Adipocyte (in vitro differentiated cells): ENCODE results near the gene MON2.

Source experiments
- DNase-seq: peaks from one replicate; pipeline ENCODE4 v3.0.0-alpha.2; 2015; ENCODE audit warnings: low read depth
- H3K27me3 ChIP-seq: replicated peaks from 2 replicates; pipeline ENCODE4 v1.7.0; 2013; ENCODE audit warnings: mild to moderate bottlenecking, low read length, moderate library complexity; ENCODE audit not compliant: control insufficient read depth, insufficient read depth
- H3K36me3 ChIP-seq: 2 replicates; pipeline ENCODE4 v1.7.0; 2013; ENCODE audit warnings: low read length, mild to moderate bottlenecking, moderate library complexity; ENCODE audit not compliant: control insufficient read depth, insufficient read depth, severe bottlenecking
- H3K4me1 ChIP-seq: 2 replicates; pipeline ENCODE4 v1.7.0; 2013; ENCODE audit warnings: mild to moderate bottlenecking, low read length, moderate library complexity; ENCODE audit not compliant: control insufficient read depth, insufficient read depth
- H3K4me3 ChIP-seq: 2 replicates; pipeline ENCODE4 v1.7.0; 2013; ENCODE audit warnings: mild to moderate bottlenecking, low read length, moderate library complexity
- H3K9ac ChIP-seq: 2 replicates; pipeline ENCODE4 v1.7.0; 2013; ENCODE audit warnings: mild to moderate bottlenecking, low read length, moderate library complexity
- H3K9me3 ChIP-seq: 2 replicates; pipeline ENCODE4 v1.7.0; 2013; ENCODE audit warnings: mild to moderate bottlenecking, low read length, moderate library complexity; ENCODE audit not compliant: control insufficient read depth

The MON2 gene

GRCh38 chr12:62640910-62641448, 174.4 kb downstream of the MON2 start:
- H3K9me3 ChIP-seq = no peaks in the 10 kb centered on the region
- no peaks in the 10 kb centered on the region for H3K27me3 ChIP-seq
- peaks cover 19% of the 10 kb centered on the region for H3K4me1 ChIP-seq

GRCh38 chr12:62642486-62642885, 175.9 kb downstream of the MON2 start:
- DNase-seq = no peak
- H3K36me3 ChIP-seq = no peaks in the 10 kb centered on the region
- H3K27me3 ChIP-seq = no peaks in the 10 kb centered on the region
- H3K4me3 ChIP-seq = no peak overlapping the region
- H3K9me3 ChIP-seq = no peaks in the 10 kb centered on the region
- H3K9ac ChIP-seq = no peak overlapping the region
- peaks cover 16% of the 10 kb centered on the region for H3K4me1 ChIP-seq

More at GRCh38 chr12:62640910-62641448, 174.4 kb downstream of the MON2 start:
- Histone ChIP-seq H3K9ac (peak overlapping the region; percentile 12), H3K4me3 (no peak overlapping the region), H3K36me3 (no peaks in the 10 kb centered on the region)
- peak; percentile 15 for DNase-seq

GRCh38 chr12:62643486-62643885, 176.9 kb downstream of the MON2 start:
- H3K4me1 ChIP-seq = peaks cover 25% of the 10 kb centered on the region
- no peaks in the 10 kb centered on the region for H3K27me3 ChIP-seq
- DNase-seq = no peak
- no peak overlapping the region for H3K9ac ChIP-seq
- no peaks in the 10 kb centered on the region for H3K36me3 ChIP-seq
- no peaks in the 10 kb centered on the region for H3K9me3 ChIP-seq
- H3K4me3 ChIP-seq = no peak overlapping the region

- Histone ChIP-seq H3K9ac (no peak overlapping the region), H3K4me3 (no peak overlapping the region), H3K9me3 (no peaks in the 10 kb centered on the region), H3K36me3 (no peaks in the 10 kb centered on the region), H3K4me1 (peaks cover 18% of the 10 kb centered on the region), H3K27me3 (no peaks in the 10 kb centered on the region)
- DNase-seq = no peak
These were observed 179.9 kb downstream of the MON2 start for GRCh38 chr12:62646566-62646965.

- Histone ChIP-seq H3K9me3 (no peaks in the 10 kb centered on the region), H3K9ac (peak overlapping the region; percentile 32), H3K4me1 (peaks cover 16% of the 10 kb centered on the region), H3K27me3 (no peaks in the 10 kb centered on the region), H3K36me3 (no peaks in the 10 kb centered on the region), H3K4me3 (no peak overlapping the region)
- peak; percentile 18 for DNase-seq
These were observed 181.0 kb downstream of the MON2 start for GRCh38 chr12:62647586-62647985.

GRCh38 chr12:62649412-62650138, 182.9 kb downstream of the MON2 start:
- no peak overlapping the region for H3K9ac ChIP-seq
- no peaks in the 10 kb centered on the region for H3K9me3 ChIP-seq
- H3K4me3 ChIP-seq = no peak overlapping the region
- H3K4me1 ChIP-seq = peaks cover 18% of the 10 kb centered on the region
- H3K27me3 ChIP-seq = no peaks in the 10 kb centered on the region
- no peak for DNase-seq
- no peaks in the 10 kb centered on the region for H3K36me3 ChIP-seq
